Tibial nerve (tissue), 3 donors: ENCODE data around the gene SFN.

Experiments used
- POLR2A ChIP-seq, 2 donors: fragments of 450-650 bp; IDR thresholded peaks; one replicate each; pipeline ENCODE4 v1.6.1; 2017; ENCODE audit warnings: antibody characterized with exemption in 2 of 2, mild to moderate bottlenecking in 2 of 2, moderate library complexity in 2 of 2
- TF ChIP-seq, protein P1 (sequence below), 5 experiments: fragments of 200-600 bp in 3 of 5; fragments of 450-650 bp in 2 of 5; sonication (generic) in 3 of 5; IDR thresholded peaks; one replicate each; pipeline ENCODE4 v1.5.1; 2016 to 2019; ENCODE audit warnings: antibody characterized with exemption in 5 of 5, mild to moderate bottlenecking in 3 of 5, moderate library complexity in 2 of 5

- TF ChIP-seq, protein P1, sequence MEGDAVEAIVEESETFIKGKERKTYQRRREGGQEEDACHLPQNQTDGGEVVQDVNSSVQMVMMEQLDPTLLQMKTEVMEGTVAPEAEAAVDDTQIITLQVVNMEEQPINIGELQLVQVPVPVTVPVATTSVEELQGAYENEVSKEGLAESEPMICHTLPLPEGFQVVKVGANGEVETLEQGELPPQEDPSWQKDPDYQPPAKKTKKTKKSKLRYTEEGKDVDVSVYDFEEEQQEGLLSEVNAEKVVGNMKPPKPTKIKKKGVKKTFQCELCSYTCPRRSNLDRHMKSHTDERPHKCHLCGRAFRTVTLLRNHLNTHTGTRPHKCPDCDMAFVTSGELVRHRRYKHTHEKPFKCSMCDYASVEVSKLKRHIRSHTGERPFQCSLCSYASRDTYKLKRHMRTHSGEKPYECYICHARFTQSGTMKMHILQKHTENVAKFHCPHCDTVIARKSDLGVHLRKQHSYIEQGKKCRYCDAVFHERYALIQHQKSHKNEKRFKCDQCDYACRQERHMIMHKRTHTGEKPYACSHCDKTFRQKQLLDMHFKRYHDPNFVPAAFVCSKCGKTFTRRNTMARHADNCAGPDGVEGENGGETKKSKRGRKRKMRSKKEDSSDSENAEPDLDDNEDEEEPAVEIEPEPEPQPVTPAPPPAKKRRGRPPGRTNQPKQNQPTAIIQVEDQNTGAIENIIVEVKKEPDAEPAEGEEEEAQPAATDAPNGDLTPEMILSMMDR (IDR thresholded peaks at IDR 0.05): no peak
- TF ChIP-seq POLR2A (IDR thresholded peaks at IDR 0.05): no peak
Measured at GRCh38 chr1:26831059-26831458, 31.9 kb upstream of the SFN start.
